H1 (cell line): Measurements from ENCODE around the gene CNBD2. TPM values are rescaled to one million over a fixed set of nuclear protein-coding genes. Genes with fewer than 3 reads are reported as not detected.

Source experiments
- CBX8 ChIP-seq: fragments of 300-800, 300-1000 bp; sonication (generic); IDR thresholded peaks from 2 replicates; pipeline ENCODE4 v1.7.1; 2016; ENCODE audit warnings: low read depth, low read length, borderline replicate concordance
- CHD1 ChIP-seq: IDR thresholded peaks from 2 replicates; pipeline ENCODE4 v1.6.1; 2012; ENCODE audit warnings: low read depth, low read length, improper control_type of control experiment
- JUND ChIP-seq: IDR thresholded peaks from 2 replicates; pipeline ENCODE4 v1.6.1; 2011; ENCODE audit warnings: mild to moderate bottlenecking, improper control_type of control experiment, low read length
- POU5F1 ChIP-seq: IDR thresholded peaks from 2 replicates; pipeline ENCODE4 v1.6.1; 2011; ENCODE audit warnings: low read depth, mild to moderate bottlenecking, low read length, moderate library complexity
- RNF2 ChIP-seq: fragments of 200-900, 300-1000 bp; sonication (generic); IDR thresholded peaks from 2 replicates; pipeline ENCODE4 v1.7.1; 2016; ENCODE audit warnings: borderline replicate concordance, low read depth, mild to moderate bottlenecking, antibody characterized with exemption, low read length; ENCODE audit not compliant: poor library complexity, severe bottlenecking; ENCODE audit errors: missing control alignments
- SUZ12 ChIP-seq: fragments of 200-600 bp; sonication (generic); IDR thresholded peaks from 2 replicates; pipeline ENCODE4 v1.6.1; 2012; ENCODE audit warnings: mild to moderate bottlenecking, inconsistent platforms, low read length, moderate library complexity, mixed read lengths
- YY1 ChIP-seq: IDR thresholded peaks from 2 replicates; pipeline ENCODE4 v1.6.1; 2011; ENCODE audit warnings: low read depth, mild to moderate bottlenecking, low read length
- ZNF274 ChIP-seq: IDR thresholded peaks from 2 replicates; pipeline ENCODE4 v1.7.0; 2012; ENCODE audit warnings: low read length, borderline replicate concordance; ENCODE audit errors: extremely low read depth
- polyA plus RNA-seq, 7 experiments: library from polyadenylated mRNA; depleted of rRNA in 3 of 7; stranded (reverse) in 5 of 7; unstranded in 2 of 7; fragments of >200 nt in 5 of 7; fragments of 200-250 nt in 2 of 7; gene quantifications; 1 replicate in 5 of 7; 2 replicates in 1 of 7; 4 replicates in 1 of 7; pipeline versions ENCODE4 v1.2.1 to v1.2.3, GENCODE V29; 2011 to 2013; ENCODE audit warnings: missing spikeins in 2 of 7, mixed read lengths in 2 of 7
- total RNA-seq: library from RNA; stranded (reverse); fragmentation: NEBNext Ultra II Directional; extraction: Animal tissue kit (Norgen Biotek cat#: 25700); gene quantifications from 2 replicates; pipeline ENCODE4 v1.2.1, GENCODE V29; 2021
- TF ChIP-seq, protein P1 (sequence below): fragments of 300-600 bp; sonication (generic); IDR thresholded peaks from 2 replicates; pipeline ENCODE4 v1.7.1; 2012; ENCODE audit warnings: low read length, moderate library complexity, mild to moderate bottlenecking, inconsistent platforms; ENCODE audit not compliant: insufficient replicate concordance

Gene CNBD2
- total and polyA plus RNA-seq, 2 of the 8 experiments (the other 6 are each of a cell fraction or from before 2014, with no cell fraction given) = 2.6 to 4.5 TPM

DNA sequence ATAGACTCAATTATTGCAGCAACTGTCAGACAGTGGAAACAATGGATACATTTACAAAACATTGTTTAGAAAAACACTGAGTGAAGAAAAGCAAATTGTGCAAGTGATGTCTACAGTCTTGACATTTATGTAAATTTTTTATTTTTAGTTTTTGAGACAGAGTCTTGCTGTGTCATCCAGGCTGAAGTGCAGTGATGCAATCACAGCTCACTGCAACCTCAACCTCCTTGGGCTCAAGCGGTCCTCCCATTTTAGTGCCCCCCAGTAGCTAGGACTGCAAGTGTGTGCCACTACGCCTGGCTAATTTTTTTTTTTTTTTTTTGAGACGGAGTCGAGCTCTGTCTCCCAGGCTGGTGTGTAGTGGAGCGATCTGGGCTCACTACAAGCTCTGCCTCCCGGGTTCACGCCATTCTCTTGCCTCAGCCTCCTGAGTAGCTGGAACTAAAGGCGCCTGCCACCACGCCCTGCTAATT is 9.7 kb downstream of the CNBD2 start (continued):
- TF ChIP-seq, protein P1, sequence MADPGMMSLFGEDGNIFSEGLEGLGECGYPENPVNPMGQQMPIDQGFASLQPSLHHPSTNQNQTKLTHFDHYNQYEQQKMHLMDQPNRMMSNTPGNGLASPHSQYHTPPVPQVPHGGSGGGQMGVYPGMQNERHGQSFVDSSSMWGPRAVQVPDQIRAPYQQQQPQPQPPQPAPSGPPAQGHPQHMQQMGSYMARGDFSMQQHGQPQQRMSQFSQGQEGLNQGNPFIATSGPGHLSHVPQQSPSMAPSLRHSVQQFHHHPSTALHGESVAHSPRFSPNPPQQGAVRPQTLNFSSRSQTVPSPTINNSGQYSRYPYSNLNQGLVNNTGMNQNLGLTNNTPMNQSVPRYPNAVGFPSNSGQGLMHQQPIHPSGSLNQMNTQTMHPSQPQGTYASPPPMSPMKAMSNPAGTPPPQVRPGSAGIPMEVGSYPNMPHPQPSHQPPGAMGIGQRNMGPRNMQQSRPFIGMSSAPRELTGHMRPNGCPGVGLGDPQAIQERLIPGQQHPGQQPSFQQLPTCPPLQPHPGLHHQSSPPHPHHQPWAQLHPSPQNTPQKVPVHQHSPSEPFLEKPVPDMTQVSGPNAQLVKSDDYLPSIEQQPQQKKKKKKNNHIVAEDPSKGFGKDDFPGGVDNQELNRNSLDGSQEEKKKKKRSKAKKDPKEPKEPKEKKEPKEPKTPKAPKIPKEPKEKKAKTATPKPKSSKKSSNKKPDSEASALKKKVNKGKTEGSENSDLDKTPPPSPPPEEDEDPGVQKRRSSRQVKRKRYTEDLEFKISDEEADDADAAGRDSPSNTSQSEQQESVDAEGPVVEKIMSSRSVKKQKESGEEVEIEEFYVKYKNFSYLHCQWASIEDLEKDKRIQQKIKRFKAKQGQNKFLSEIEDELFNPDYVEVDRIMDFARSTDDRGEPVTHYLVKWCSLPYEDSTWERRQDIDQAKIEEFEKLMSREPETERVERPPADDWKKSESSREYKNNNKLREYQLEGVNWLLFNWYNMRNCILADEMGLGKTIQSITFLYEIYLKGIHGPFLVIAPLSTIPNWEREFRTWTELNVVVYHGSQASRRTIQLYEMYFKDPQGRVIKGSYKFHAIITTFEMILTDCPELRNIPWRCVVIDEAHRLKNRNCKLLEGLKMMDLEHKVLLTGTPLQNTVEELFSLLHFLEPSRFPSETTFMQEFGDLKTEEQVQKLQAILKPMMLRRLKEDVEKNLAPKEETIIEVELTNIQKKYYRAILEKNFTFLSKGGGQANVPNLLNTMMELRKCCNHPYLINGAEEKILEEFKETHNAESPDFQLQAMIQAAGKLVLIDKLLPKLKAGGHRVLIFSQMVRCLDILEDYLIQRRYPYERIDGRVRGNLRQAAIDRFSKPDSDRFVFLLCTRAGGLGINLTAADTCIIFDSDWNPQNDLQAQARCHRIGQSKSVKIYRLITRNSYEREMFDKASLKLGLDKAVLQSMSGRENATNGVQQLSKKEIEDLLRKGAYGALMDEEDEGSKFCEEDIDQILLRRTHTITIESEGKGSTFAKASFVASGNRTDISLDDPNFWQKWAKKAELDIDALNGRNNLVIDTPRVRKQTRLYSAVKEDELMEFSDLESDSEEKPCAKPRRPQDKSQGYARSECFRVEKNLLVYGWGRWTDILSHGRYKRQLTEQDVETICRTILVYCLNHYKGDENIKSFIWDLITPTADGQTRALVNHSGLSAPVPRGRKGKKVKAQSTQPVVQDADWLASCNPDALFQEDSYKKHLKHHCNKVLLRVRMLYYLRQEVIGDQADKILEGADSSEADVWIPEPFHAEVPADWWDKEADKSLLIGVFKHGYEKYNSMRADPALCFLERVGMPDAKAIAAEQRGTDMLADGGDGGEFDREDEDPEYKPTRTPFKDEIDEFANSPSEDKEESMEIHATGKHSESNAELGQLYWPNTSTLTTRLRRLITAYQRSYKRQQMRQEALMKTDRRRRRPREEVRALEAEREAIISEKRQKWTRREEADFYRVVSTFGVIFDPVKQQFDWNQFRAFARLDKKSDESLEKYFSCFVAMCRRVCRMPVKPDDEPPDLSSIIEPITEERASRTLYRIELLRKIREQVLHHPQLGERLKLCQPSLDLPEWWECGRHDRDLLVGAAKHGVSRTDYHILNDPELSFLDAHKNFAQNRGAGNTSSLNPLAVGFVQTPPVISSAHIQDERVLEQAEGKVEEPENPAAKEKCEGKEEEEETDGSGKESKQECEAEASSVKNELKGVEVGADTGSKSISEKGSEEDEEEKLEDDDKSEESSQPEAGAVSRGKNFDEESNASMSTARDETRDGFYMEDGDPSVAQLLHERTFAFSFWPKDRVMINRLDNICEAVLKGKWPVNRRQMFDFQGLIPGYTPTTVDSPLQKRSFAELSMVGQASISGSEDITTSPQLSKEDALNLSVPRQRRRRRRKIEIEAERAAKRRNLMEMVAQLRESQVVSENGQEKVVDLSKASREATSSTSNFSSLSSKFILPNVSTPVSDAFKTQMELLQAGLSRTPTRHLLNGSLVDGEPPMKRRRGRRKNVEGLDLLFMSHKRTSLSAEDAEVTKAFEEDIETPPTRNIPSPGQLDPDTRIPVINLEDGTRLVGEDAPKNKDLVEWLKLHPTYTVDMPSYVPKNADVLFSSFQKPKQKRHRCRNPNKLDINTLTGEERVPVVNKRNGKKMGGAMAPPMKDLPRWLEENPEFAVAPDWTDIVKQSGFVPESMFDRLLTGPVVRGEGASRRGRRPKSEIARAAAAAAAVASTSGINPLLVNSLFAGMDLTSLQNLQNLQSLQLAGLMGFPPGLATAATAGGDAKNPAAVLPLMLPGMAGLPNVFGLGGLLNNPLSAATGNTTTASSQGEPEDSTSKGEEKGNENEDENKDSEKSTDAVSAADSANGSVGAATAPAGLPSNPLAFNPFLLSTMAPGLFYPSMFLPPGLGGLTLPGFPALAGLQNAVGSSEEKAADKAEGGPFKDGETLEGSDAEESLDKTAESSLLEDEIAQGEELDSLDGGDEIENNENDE = no peak
- no peak for TF ChIP-seq RNF2
- no peak for TF ChIP-seq YY1
- no peak for TF ChIP-seq ZNF274
- no peak for TF ChIP-seq SUZ12
- no peak for TF ChIP-seq JUND
- TF ChIP-seq CHD1 = no peak
- no peak for TF ChIP-seq CBX8
- TF ChIP-seq POU5F1 = no peak
